ENCODE results near the gene MALT1.

Gene MALT1

DNA sequence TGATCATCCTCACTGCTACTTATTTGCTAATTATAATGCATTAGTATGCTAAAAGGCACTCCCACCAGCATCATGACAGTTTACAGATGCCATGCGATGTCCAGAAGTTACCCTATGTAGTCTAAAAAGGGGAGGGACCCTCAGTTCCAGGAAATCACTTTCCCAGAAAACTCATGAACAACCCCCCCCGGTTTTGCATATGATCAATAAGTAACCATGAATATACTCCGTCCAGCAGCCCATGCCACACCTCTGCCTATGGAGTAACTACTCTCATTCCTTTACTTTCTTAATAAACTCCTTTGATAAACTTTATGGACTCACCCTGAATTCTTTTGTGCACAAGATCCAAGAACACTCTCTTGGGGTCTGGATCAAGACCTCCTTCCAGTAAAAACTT lies 86.8 kb downstream of the MALT1 start:
- TF ChIP-seq, protein P1, sequence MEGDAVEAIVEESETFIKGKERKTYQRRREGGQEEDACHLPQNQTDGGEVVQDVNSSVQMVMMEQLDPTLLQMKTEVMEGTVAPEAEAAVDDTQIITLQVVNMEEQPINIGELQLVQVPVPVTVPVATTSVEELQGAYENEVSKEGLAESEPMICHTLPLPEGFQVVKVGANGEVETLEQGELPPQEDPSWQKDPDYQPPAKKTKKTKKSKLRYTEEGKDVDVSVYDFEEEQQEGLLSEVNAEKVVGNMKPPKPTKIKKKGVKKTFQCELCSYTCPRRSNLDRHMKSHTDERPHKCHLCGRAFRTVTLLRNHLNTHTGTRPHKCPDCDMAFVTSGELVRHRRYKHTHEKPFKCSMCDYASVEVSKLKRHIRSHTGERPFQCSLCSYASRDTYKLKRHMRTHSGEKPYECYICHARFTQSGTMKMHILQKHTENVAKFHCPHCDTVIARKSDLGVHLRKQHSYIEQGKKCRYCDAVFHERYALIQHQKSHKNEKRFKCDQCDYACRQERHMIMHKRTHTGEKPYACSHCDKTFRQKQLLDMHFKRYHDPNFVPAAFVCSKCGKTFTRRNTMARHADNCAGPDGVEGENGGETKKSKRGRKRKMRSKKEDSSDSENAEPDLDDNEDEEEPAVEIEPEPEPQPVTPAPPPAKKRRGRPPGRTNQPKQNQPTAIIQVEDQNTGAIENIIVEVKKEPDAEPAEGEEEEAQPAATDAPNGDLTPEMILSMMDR (conservative IDR thresholded peaks at IDR 0.05; ENCODE audit: low read depth), result no peak
- POLR2A ChIA-PET (ENCODE audit: low non-redundant PET), result no interaction called here
- DNase-seq (ENCODE audit: low spot score), result no peak
- CTCF ChIA-PET, result interaction anchor here (0.8 kb wide), 1 partner anchor 10 kb away, joined by 3 read pairs; no protein-coding TSS in a partner anchor
- no peak overlapping the region for H3K27ac ChIP-seq

DNA sequence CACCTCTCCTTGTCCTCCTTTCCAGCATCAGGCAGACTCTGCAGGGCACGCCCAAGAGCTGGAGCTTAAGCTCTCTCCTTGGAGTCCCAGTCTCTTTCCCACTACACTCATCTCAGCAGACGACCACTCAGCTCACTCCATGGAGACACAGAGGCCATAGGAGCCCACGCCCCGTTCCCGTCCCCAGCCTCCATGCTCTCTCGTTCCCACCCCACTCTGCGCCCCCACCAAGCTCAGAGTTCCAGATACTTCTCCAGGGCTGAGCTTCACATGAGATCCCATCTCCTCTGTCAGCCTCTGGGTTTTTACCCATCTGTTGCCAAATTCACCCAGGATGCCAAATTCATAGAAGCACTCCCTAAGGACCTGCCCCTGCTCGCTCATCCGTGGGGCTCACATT lies 87.3 kb downstream of the MALT1 start:
- POLR2A ChIA-PET (ENCODE audit: low non-redundant PET), result no interaction called here
- CTCF ChIA-PET, result interaction anchor here (0.8 kb wide), 1 partner anchor 10 kb away, joined by 3 read pairs; no protein-coding TSS in a partner anchor
- H3K27ac ChIP-seq, result no peak overlapping the region
- no peak for DNase-seq (ENCODE audit: low spot score)
- TF ChIP-seq, protein P1 (conservative IDR thresholded peaks at IDR 0.05; ENCODE audit: low read depth), result no peak

DNA sequence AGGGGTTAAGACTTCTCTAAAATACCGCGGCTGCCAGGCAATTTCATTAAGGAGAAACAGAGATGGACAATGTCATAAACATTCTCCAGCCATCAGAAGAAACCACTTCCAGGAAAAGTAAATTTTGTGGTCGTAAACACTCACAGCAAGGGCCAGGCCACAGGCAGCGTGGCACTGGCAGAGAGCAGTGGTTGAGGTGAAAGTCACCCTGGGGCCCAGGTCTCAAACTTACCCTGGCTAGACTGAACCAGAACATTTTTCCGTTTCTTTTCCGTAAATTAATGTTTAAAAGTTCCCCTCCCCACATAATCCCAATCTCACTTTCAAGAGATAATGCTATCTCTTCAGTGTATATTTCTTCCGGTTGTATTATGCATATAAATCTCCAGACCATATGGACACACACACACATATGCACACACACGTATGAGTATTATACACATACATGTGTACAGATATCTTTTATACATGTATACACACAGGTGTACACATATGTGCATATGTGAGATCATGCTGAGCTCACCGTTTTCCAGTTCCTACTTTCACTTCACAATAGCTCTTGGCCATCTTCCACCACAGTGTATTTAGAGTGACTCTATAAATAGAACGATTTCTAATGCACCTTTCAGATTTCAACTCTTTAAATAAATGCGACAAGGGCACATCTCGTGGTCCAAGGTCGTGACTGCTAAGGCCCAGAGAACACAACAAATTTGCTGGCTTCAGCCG lies 90.1 kb downstream of the MALT1 start:
- DNase-seq (ENCODE audit: low spot score), result no peak
- TF ChIP-seq, protein P1 (conservative IDR thresholded peaks at IDR 0.05; ENCODE audit: low read depth), result no peak
- ChIA-PET POLR2A (ENCODE audit: low non-redundant PET) (no interaction called here), CTCF (no interaction called here)
- H3K27ac ChIP-seq, result no peak overlapping the region

DNA sequence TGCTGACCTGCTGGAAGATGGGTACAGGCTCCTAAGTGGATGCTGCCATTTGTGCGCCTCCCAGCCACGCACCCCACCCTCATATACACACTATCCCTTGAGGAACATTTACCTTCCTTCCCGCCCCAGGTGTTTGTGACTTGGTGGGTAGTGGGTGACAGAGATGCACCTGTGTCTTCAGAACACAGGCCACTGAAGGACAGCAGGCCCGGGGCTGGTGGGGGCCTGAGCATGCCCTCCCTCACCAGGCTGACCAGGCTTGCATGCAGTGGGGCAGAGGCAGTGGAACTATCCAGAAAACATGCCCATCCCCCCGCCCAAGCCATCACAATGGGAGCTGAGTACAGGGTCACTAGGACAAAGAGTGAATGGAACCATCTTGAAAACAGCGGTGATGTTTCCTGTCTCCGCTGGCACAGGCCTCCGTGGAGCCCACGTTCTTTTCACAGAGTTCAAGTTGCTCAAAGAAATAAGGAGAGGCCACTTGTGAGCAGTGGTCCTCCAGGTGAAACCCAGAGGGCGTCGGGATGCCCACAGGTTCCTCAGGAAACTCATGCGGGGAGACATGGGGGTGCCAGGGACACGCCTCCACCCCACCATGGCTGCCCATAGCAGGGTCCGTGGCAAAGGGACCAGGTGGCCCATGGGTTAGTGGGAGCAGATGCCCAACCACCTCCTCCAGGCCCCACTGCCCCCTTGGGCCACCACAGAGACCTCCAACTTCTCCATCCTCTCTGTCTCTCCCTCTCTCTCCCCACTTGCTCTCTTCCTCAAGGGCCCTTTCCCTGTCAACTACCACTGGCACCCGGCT lies 90.9 kb downstream of the MALT1 start:
- ChIA-PET POLR2A (ENCODE audit: low non-redundant PET) (no interaction called here), CTCF (no interaction called here)
- TF ChIP-seq, protein P1 (conservative IDR thresholded peaks at IDR 0.05; ENCODE audit: low read depth), result no peak
- DNase-seq (ENCODE audit: low spot score), result no peak
- H3K27ac ChIP-seq, result no peak overlapping the region

DNA sequence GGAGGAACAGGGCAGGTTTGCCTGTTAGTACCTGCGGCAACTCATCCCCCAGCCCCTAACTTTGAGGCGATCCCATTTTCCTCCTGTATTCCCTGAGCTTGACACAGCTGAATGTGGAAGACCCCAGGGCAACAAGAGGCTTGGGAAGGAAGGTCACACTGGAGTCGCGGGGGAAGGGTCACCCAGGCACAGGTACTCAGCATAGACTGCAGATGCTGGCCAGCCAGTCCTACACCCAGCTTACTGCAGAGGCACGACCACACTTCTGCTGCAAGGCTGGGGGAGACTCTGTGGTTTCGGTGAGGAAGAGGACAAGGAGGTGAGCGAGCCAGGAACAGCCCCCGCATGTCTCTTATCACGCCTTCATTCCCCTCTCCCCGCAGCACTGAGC lies 91.5 kb downstream of the MALT1 start:
- no peak overlapping the region for H3K27ac ChIP-seq
- no peak for DNase-seq (ENCODE audit: low spot score)
- TF ChIP-seq, protein P1 (conservative IDR thresholded peaks at IDR 0.05; ENCODE audit: low read depth), result no peak
- POLR2A ChIA-PET (ENCODE audit: low non-redundant PET), result no interaction called here
- CTCF ChIA-PET, result no interaction called here

DNA sequence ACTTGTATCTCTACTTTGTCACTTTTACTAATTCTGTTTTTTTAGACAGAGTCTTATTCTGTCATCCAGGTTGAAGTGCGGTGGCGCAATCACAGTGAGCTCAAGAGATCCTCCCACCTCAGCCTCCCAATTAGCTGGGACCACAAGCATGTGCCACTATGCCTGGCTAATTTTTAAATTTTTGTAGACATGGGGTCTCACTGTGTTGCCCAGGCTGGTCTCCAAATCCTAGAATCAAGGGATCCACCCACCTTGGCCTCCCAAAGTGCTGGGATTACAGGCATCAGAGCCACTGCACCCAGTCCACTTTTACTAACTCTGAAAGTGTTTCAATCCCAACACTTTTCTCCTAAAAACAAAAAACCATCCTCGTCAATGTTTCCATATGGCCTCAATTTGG lies 94.9 kb downstream of the MALT1 start:
- ChIA-PET CTCF (interaction anchor here (0.7 kb wide), 1 partner anchor 1764 kb away, joined by 5 read pairs; no protein-coding TSS in a partner anchor), POLR2A (ENCODE audit: low non-redundant PET) (no interaction called here)
- DNase-seq (ENCODE audit: low spot score), result no peak
- no peak overlapping the region for H3K27ac ChIP-seq
- TF ChIP-seq, protein P1 (conservative IDR thresholded peaks at IDR 0.05; ENCODE audit: low read depth), result no peak
